ENCODE measurements around the gene UIMC1. TPM values are rescaled to one million over a fixed set of nuclear protein-coding genes. Genes with fewer than 3 reads are reported as not detected.

The UIMC1 gene
- total RNA-seq, 1 donor from 2014 or later = 67.7 TPM

DNA sequence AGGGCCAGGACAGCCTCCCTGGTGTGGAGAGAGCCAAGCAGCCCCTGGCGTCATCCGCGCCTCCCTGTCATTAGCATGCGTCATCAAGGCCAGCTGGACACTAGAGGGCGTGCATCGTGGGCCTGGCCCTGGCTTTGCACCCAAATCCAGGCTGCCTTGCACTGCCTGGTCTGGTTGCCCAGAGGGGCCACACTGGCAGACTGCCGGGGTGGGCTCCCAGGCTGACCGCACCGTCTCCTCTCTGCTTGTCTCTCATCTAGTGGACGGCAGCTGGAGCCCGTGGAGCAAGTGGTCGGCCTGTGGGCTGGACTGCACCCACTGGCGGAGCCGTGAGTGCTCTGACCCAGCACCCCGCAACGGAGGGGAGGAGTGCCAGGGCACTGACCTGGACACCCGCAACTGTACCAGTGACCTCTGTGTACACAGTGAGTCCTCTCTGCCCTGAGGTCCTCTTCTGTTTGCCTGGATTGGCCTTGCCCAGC is 136.4 kb downstream of the UIMC1 start:
- no peak overlapping the region for H3K27ac ChIP-seq
- H3K4me1 Mint-ChIP-seq = peaks cover 35% of the 10 kb centered on the region
- H3K27ac Mint-ChIP-seq = peak overlapping the region; percentile 72
- H3K27me3 ChIP-seq = no peaks in the 10 kb centered on the region
- H3K9me3 Mint-ChIP-seq = no peaks in the 10 kb centered on the region
- H3K27me3 Mint-ChIP-seq (ENCODE audit: insufficient read depth, low read depth) = peaks cover 21% of the 10 kb centered on the region
- H3K4me3 ChIP-seq = no peak overlapping the region
- H3K9ac ChIP-seq = no peak overlapping the region
- H3F3A ChIP-seq (ENCODE audit: low read depth) = peaks cover 25% of the 10 kb centered on the region
- H3K9me3 ChIP-seq (ENCODE audit: low read depth) = no peaks in the 10 kb centered on the region
- H3K36me3 Mint-ChIP-seq = no peaks in the 10 kb centered on the region
- H2AFZ ChIP-seq (replicated peaks) = no peak overlapping the region
- no peaks in the 10 kb centered on the region for H3K36me3 ChIP-seq
- H3K4me1 ChIP-seq = peaks cover 35% of the 10 kb centered on the region
- H4K20me1 ChIP-seq (ENCODE audit: low read depth) = peaks cover 4% of the 10 kb centered on the region
- H3K4me2 ChIP-seq = no peak overlapping the region
- DNase-seq (ENCODE audit: low spot score) = peak; percentile 87
- no peak for TF ChIP-seq EZH2 (IDR thresholded peaks at IDR 0.05)
- TF ChIP-seq, protein P1, sequence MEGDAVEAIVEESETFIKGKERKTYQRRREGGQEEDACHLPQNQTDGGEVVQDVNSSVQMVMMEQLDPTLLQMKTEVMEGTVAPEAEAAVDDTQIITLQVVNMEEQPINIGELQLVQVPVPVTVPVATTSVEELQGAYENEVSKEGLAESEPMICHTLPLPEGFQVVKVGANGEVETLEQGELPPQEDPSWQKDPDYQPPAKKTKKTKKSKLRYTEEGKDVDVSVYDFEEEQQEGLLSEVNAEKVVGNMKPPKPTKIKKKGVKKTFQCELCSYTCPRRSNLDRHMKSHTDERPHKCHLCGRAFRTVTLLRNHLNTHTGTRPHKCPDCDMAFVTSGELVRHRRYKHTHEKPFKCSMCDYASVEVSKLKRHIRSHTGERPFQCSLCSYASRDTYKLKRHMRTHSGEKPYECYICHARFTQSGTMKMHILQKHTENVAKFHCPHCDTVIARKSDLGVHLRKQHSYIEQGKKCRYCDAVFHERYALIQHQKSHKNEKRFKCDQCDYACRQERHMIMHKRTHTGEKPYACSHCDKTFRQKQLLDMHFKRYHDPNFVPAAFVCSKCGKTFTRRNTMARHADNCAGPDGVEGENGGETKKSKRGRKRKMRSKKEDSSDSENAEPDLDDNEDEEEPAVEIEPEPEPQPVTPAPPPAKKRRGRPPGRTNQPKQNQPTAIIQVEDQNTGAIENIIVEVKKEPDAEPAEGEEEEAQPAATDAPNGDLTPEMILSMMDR (IDR thresholded peaks at IDR 0.05) = peak; percentile 69
- H3K79me2 ChIP-seq (ENCODE audit: low read depth) = no peaks in the 10 kb centered on the region
- no peak overlapping the region for H3K4me3 Mint-ChIP-seq

DNA sequence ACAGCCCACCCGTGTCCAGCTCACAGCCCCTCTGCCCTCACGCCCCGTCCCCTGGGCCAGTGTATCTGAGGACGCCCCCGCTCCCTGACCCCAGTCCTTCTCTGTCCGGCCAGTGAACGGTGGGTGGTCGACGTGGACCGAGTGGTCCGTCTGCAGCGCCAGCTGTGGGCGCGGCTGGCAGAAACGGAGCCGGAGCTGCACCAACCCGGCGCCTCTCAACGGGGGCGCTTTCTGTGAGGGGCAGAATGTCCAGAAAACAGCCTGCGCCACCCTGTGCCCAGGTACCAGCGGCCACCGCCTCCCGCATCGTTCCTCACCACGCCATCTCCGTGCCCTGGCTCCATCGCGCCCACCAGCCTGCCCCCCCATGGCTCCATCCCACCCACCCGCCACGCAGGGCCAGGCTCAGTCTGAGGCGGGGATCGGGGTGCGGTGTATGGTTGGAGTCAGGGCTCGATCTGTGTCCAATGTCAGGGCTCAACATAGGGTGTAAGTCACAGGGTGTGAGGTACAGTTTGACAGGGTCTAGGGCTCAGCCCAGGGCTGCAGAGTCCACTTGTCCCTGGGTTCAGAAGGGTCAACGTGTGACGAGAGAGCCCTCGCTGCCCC is 137.0 kb downstream of the UIMC1 start:
- no peaks in the 10 kb centered on the region for H3K36me3 Mint-ChIP-seq
- H2AFZ ChIP-seq (replicated peaks) = no peak overlapping the region

DNA sequence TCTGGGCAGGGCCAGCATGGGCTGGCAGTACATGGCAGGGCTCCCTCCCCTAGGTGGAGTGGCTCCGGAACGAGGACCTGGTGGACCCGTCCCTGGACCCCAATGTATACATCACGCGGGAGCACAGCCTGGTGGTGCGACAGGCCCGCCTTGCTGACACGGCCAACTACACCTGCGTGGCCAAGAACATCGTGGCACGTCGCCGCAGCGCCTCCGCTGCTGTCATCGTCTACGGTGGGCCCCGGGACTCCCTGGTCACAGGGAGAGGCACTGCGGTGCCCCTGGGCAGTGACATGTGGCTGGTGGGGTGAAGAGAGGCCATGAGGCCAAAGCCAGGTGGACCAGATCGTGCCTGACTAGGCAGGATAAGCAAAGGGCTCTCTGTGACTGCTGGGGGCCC is 137.8 kb downstream of the UIMC1 start:
- H3K36me3 ChIP-seq = no peaks in the 10 kb centered on the region
- H3K27ac ChIP-seq = no peak overlapping the region
- H4K20me1 ChIP-seq (ENCODE audit: low read depth) = peaks cover 4% of the 10 kb centered on the region
- H3K27me3 ChIP-seq = no peaks in the 10 kb centered on the region
- peak overlapping the region; percentile 38 for H3K4me3 Mint-ChIP-seq
- H3K4me1 ChIP-seq = peaks cover 44% of the 10 kb centered on the region
- no peaks in the 10 kb centered on the region for H3K9me3 ChIP-seq (ENCODE audit: low read depth)
- no peak for TF ChIP-seq EZH2 (IDR thresholded peaks at IDR 0.05)
- no peak for TF ChIP-seq EZH2phosphoT487 (IDR thresholded peaks at IDR 0.05)
- TF ChIP-seq, protein P1 (IDR thresholded peaks at IDR 0.05) = no peak
- DNase-seq (ENCODE audit: low spot score) = no peak
- H3K4me1 Mint-ChIP-seq = peaks cover 36% of the 10 kb centered on the region
- H3K36me3 Mint-ChIP-seq = no peaks in the 10 kb centered on the region
- peaks cover 32% of the 10 kb centered on the region for H3F3A ChIP-seq (ENCODE audit: low read depth)
- no peaks in the 10 kb centered on the region for H3K9me3 Mint-ChIP-seq
- peak overlapping the region; percentile 87 for H3K27ac Mint-ChIP-seq
- no peak overlapping the region for H3K4me2 ChIP-seq
- no peak overlapping the region for H3K4me3 ChIP-seq
- no peaks in the 10 kb centered on the region for H3K79me2 ChIP-seq (ENCODE audit: low read depth)
- no peak overlapping the region for H2AFZ ChIP-seq (replicated peaks)
- H3K9ac ChIP-seq = no peak overlapping the region
- H3K27me3 Mint-ChIP-seq (ENCODE audit: insufficient read depth, low read depth) = peaks cover 12% of the 10 kb centered on the region

More for the DNA sequence above, 137.0 kb downstream of the UIMC1 start:
- no peak overlapping the region for H3K4me2 ChIP-seq
- peaks cover 31% of the 10 kb centered on the region for H3K4me1 Mint-ChIP-seq
- H3K9ac ChIP-seq = no peak overlapping the region
- peaks cover 17% of the 10 kb centered on the region for H3K27me3 Mint-ChIP-seq (ENCODE audit: insufficient read depth, low read depth)
- peaks cover 35% of the 10 kb centered on the region for H3K4me1 ChIP-seq
- no peak overlapping the region for H3K27ac ChIP-seq
- H3K36me3 ChIP-seq = no peaks in the 10 kb centered on the region
- H3K27me3 ChIP-seq = no peaks in the 10 kb centered on the region
- H3K4me3 ChIP-seq = no peak overlapping the region
- H3K9me3 Mint-ChIP-seq = no peaks in the 10 kb centered on the region
- H3K9me3 ChIP-seq (ENCODE audit: low read depth) = no peaks in the 10 kb centered on the region
- no peak overlapping the region for H3K4me3 Mint-ChIP-seq
- H3K79me2 ChIP-seq (ENCODE audit: low read depth) = no peaks in the 10 kb centered on the region
- peaks cover 4% of the 10 kb centered on the region for H4K20me1 ChIP-seq (ENCODE audit: low read depth)
- no peak for DNase-seq (ENCODE audit: low spot score)
- TF ChIP-seq EZH2 (IDR thresholded peaks at IDR 0.05) (no peak), EZH2phosphoT487 (IDR thresholded peaks at IDR 0.05) (no peak)
- TF ChIP-seq, protein P1 (IDR thresholded peaks at IDR 0.05) = no peak
- H3F3A ChIP-seq (ENCODE audit: low read depth) = peaks cover 25% of the 10 kb centered on the region
- peak overlapping the region; percentile 72 for H3K27ac Mint-ChIP-seq
